Hepatic stellate cell (primary cell): Measurements from ENCODE around the gene OCA2.

Source experiments
- DNase-seq: peaks from one replicate; pipeline ENCODE4 v3.0.0; 2011; ENCODE audit warnings: low spot score

OCA2 gene

GRCh38 chr15:27817258-27817657 lies 281.9 kb downstream of the OCA2 start:
- no peak for DNase-seq

DNA sequence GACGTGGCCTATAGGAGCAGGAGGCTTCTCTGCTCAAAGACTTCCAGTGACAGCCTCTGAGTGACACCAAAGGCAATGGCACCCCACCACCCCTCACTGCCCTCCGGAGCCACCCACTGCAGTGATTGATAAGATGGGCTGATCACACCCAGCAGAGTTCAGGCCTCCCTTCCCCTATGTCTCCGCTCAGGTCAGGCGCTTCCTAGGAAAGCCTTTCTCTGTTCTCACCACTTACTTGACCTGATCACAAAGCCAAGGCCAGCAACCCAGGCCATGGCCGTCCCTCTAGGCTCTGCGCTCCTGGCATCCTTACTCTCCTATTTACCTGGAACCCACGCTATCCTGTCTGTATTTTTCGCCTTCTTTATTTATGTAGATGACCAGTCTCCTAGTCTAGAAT lies 282.3 kb downstream of the OCA2 start:
- no peak for DNase-seq

GRCh38 chr15:27815035-27815434 lies 284.1 kb downstream of the OCA2 start:
- DNase-seq = no peak

- DNase-seq = no peak
These were observed 286.0 kb downstream of the OCA2 start for GRCh38 chr15:27813139-27813538.

GRCh38 chr15:27808182-27808581 lies 290.9 kb downstream of the OCA2 start:
- no peak for DNase-seq

DNA sequence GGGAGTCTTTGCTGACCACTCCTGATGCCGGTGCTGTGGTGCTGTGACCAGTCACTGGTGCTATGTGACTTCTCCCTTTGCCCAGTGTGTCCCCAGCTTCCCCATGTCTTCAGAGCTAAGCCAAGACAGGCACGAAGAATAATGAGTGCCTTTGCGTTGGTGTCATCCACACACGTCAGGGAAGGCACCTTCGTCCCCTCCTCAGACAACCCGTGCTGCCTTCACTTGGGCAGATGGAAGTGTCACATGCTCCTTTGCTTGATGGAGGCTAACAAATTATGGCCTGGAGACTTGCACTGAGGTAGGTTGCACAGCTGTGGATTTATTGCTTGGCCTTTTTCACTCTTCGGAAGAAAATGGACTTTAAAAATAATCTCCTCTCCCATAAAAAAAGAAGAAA lies 291.8 kb downstream of the OCA2 start:
- DNase-seq = no peak

DNA sequence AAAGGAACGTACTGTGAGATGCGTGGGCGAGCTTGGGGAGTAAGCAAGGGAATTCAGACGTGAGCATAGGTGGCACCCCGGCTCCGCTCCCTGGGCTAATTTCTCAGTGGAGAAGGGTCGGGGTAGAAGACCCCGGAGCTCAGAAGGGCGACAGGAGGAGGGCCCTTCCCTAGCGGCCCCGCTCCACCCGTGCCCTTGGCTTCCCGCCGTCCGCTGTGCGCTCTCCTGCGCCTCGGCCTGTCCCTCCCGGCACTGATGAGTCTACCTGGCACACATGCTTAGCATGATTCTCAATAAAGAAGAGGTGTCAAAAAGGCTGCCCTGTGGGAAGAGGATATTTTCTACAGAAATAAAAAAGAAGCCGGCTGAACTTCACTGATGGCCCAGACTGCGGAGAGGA lies 292.7 kb downstream of the OCA2 start:
- DNase-seq = no peak

DNA sequence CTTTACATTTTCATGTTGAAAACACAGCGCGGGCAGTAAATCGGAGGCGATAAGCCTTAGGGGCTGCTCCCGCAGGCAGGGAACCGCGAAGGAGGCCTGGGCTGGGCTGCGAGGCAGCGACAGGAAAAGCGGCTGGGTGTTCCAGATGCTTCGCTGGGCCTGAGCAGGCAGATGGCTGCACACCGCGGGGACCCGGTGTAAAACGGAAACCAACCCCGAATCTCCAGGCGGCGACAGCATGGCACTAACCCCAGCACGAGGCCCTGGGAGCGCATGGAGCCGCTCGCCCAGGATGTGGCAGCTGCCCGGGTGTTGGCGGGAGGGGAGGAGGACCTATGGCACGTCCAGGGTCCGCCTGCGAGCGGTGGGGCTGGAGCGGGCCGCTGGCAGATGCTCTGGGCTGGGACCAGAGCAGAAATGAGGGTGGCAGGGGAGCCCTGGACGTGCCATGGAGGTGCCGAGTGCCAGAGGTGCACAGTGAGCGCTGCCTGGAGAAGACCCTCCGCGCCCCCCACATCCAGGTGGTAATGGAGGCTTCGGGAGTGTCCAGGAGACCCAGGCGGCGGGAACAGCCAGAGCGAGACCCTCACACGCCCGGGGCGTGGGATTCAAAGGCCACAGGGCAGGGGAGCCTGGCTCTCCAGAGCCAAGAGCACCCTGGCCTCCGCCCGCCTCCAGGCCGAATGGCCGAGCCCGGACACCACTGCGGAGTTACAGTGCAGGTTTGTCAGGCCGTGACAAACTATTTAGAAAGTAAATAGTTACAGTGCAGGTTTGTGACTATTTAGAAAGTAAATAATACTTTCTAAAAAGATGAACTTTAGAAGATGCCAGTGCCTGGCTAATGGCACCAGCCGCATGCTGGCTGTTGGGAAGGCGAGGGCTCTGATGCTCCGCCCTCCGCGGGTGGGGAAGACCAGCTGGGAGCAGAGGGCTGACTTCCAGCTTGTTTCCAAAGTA lies 293.6 kb downstream of the OCA2 start:
- no peak for DNase-seq

DNA sequence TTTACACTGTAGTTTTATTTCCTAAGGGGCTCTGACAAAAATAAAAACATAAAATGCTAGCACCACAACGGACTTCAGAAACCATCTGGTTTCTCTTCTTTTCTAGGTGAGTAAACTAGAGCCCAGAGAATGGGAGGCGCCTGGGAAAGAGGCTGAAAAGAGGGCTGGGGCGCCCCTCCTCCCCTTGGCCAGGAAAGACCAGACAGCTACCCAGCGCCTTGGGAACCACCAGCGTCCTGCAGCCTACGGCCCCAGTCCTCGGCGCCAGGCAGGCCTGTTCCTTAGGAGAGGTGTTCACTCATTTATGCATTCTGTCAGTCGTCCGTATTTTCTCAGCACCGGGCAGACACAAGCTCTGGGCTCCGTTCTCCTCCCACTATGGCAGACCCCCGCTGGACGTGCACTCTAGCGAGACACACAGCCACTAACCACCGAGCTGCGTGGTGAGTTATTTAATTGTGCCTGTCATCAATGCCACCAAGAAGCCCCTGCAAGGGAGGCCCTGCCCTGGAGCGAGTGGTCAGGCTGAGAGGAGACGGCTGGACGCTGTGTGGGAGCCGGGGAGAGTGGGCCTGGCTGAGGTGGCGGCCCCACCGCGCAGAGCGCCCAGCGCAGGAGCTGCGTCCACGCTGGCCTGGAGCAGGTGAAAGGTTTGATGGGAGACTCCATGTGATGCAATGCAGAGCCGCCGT lies 294.4 kb downstream of the OCA2 start:
- no peak for DNase-seq

DNA sequence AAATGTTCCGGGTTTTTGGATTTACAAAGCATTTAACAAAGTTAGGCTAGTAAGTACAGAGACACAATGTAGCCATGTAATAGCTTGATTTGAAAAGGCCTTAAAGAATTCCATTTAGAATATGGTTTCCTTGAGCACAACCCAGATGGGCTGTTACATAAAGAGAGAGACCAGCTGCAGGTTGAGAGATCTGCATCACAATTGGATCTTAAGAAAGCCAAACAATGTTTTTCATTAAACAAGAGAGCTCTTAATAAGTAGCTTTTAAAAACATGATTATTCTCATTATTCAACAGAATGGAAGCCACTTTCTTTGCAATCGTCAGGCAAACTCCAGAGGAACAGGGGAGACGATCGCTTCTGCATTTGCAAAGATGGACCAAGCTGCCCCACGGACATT lies 300.3 kb downstream of the OCA2 start:
- no peak for DNase-seq

- DNase-seq = no peak
These were observed 301.4 kb downstream of the OCA2 start for GRCh38 chr15:27797765-27798164.

DNA sequence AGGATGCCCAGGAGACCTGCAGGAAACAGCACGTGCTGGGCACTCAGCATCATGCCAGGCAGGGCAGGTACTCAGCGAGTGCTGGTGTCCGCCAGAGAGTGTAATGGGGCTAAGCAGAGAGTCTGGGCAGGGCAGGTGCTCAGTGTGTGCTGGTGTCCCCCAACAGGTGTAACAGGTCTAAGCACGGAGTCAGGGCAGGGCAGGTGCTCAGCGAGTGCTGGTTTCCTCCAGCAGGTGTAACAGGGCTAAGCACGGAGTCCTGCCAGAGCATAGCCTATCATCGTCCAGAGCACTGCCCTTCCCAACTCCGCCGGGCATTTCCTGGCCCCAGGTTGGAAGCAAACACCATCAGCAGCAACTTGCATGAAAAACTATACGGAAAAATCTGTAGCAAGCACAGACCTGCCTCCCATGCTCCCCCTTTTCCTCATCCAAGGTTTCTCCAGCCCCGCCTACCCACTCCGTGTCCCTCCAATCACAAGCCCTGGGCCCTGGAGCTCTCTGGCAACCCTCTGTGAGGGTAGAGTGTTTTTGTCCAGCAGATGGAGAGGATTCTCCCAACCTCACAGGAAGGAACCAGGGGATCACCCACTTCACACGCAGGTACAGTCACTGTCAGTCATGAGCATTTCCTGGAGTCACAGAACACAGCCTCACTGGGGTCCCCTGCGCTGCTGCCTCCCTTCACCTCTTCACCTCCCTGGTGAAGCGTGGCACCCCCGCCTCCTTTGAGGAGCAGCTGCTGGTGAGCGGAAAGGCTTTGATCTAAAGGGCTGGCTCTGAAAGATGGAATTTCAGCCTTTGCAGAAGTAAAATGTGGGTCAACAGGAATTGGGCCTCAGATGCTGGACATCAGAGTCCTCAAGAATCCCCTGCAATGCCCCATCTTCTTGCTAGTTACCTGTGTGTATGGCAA lies 302.5 kb downstream of the OCA2 start:
- no peak for DNase-seq

- DNase-seq = no peak
These were observed 306.3 kb downstream of the OCA2 start for GRCh38 chr15:27792756-27793264.

GRCh38 chr15:27790270-27790669 lies 308.8 kb downstream of the OCA2 start:
- DNase-seq = no peak

GRCh38 chr15:27787931-27788330 lies 311.2 kb downstream of the OCA2 start:
- DNase-seq = no peak

GRCh38 chr15:27784107-27784506 lies 315.0 kb downstream of the OCA2 start:
- DNase-seq = no peak

GRCh38 chr15:27783678-27784077 lies 315.4 kb downstream of the OCA2 start:
- DNase-seq = no peak

DNA sequence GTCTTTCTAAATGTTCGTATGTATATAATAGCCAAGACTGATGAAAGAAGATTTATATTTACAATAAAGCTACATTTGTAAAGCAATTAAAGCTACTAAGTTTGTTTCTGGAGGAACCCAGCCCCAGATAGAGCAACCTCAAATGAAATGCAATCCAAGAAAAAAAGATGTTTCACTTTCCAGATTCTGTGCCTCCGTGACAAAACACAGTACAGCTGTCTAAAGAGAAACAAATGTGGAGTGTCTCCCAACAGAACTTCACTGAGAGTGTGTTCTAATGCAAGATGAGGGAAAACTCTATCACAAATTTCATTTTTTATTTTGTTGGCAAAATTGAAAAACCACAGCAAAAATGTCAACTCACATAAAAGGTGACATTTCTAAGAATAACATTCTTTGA lies 317.0 kb downstream of the OCA2 start:
- DNase-seq = no peak

DNA sequence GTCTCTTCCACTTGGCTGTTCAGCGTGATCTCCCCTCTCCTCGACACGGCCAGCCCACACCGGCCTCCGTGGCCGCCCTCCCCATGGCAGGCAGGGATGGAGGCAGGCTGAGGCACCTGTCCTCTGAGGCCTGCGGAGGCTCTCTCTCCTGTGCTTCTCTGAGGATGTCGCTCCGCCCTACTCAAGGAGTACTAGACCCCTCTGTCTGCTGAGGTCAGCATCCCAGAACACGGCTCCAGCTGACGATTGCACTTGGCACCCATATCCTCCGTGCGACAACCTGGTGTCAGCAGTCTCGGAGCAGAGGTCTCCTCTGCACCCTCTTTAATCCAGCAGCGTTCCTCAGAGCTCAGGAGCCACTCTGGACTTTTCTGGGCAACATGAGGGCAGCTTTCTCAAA lies 322.6 kb downstream of the OCA2 start:
- DNase-seq = no peak

DNA sequence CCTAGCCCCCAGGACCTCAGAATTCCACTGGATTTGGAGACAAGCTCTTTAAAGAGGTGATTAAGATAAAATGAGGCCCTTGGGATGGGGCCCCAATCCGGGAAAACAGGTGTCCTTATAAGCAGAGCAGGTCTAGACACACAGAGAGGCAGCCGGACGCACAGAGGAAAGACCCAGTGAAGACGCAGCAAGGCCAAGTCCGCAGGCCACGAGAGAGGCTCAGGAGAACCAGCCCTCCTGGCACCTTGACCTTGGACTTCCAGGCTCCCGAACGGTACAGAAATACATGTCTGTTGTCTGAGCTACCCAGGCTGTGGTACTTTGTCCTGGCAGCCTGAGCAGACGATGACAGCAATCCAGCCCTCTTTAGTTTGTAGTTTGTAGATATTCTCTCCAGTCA lies 324.5 kb downstream of the OCA2 start:
- no peak for DNase-seq

GRCh38 chr15:27774191-27774590 lies 324.9 kb downstream of the OCA2 start:
- no peak for DNase-seq

- DNase-seq = no peak
These were observed 327.2 kb downstream of the OCA2 start for GRCh38 chr15:27771892-27772291.
